Thoracic aorta (tissue), 2 donors: ENCODE results near the gene GRIA3. TPM values are rescaled to one million over a fixed set of nuclear protein-coding genes. Genes with fewer than 3 reads are reported as not detected.

Source experiments
- ATAC-seq: fragments of 150-250 bp; one replicate; pipeline ENCODE4 v1.8.0; 2017; ENCODE audit warnings: low read depth; ENCODE audit not compliant: insufficient number of reproducible peaks, low FRiP score
- DNase-seq: peaks from one replicate; pipeline ENCODE4 v3.0.0-alpha.2; 2020; ENCODE audit warnings: low spot score
- H3K27ac ChIP-seq, 2 donors: fragments of 200-600 bp; sonication (generic); 1 replicate in 1 of 2; 2 replicates in 1 of 2; pipeline ENCODE4 v1.5.1; 2016; ENCODE audit warnings: mild to moderate bottlenecking in 2 of 2, moderate library complexity in 2 of 2
- H3K27me3 ChIP-seq: fragments of 200-600 bp; sonication (generic); replicated peaks from 2 replicates; pipeline ENCODE4 v1.6.0; 2016; ENCODE audit warnings: mild to moderate bottlenecking; ENCODE audit not compliant: insufficient read depth
- H3K36me3 ChIP-seq: fragments of 200-600 bp; sonication (generic); one replicate; pipeline ENCODE4 v1.5.1; 2016
- H3K4me1 ChIP-seq, 2 donors: fragments of 200-600 bp; sonication (generic); 1 replicate in 1 of 2; 2 replicates in 1 of 2; pipeline versions ENCODE4 v1.5.1 to v1.6.0; 2016; ENCODE audit warnings: low read depth in 2 of 2, mild to moderate bottlenecking in 1 of 2; ENCODE audit not compliant: control insufficient read depth in 1 of 2
- H3K4me3 ChIP-seq: fragments of 200-600 bp; sonication (generic); 2 replicates; pipeline ENCODE4 v1.5.1; 2016; ENCODE audit warnings: mild to moderate bottlenecking
- H3K9me3 ChIP-seq: fragments of 200-600 bp; sonication (generic); 2 replicates; pipeline ENCODE4 v1.5.1; 2016
- CTCF ChIP-seq: fragments of 200-600 bp; sonication (generic); IDR thresholded peaks from one replicate; pipeline ENCODE4 v1.5.1; 2019; ENCODE audit warnings: antibody characterized with exemption
- total RNA-seq, 2 donors: library from RNA; depleted of rRNA; stranded (reverse); fragments of >200 nt; gene quantifications; one replicate each; pipeline versions ENCODE4 v1.1.0 to v1.2.3, GENCODE V29; 2016

Gene GRIA3
- total RNA-seq, 2 donors from 2014 or later = 6.0 to 7.9 TPM

DNA sequence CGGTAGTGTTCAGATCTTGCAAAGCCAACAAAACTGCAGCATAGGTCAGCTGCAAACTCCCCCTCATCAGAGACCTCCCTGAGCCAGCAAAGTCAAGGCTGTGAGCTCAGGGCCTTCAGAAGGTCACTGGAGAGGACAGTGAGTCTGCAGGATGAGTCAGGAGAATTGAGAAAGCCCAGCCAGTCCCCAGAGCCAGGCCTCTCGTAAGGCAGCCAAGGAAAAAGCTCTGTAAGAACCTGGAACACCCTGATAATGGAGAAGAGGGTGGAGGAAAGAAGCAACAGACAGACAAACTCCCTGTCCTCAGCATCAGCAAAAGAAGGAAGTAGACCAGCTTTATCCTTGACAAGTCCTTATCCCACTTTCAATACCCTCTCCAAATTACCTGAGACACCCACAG, 33.0 kb downstream of the GRIA3 start:
- DNase-seq (no peak), ATAC-seq (no peak)
- no peak overlapping the region for H3K27ac ChIP-seq
- H3K36me3 ChIP-seq = no peaks in the 10 kb centered on the region
- no peak for TF ChIP-seq CTCF
- H3K4me1 ChIP-seq = no peaks in the 10 kb centered on the region
- no peaks in the 10 kb centered on the region for H3K9me3 ChIP-seq
- H3K4me3 ChIP-seq = no peak overlapping the region
- H3K27me3 ChIP-seq = no peaks in the 10 kb centered on the region

DNA sequence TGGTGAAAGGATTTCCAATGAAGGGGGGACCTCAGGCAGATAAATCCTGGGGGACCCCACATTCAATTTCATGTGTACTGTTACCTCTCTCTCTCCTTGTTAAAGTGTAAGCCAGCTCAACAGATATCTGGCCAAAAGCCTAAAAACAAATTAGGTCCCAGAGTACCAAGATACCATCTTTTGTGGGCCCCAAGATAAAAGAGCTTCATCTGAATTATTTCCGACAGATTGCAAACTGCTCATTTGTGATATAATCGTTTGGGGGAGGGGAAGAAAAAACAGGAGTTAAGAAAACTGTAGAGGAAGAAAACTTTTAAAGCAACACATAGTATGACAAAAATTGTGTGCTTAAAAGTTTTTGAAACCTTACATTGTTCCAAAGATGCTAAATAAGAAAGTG, 33.6 kb downstream of the GRIA3 start:
- H3K4me3 ChIP-seq = no peak overlapping the region
- H3K4me1 ChIP-seq = peaks cover 0 to 4% of the 10 kb centered on the region in 2 donors
- ATAC-seq = no peak
- H3K36me3 ChIP-seq = no peaks in the 10 kb centered on the region
- no peak for DNase-seq
- no peaks in the 10 kb centered on the region for H3K27me3 ChIP-seq
- H3K27ac ChIP-seq = no peak overlapping the region
- no peaks in the 10 kb centered on the region for H3K9me3 ChIP-seq
- TF ChIP-seq CTCF = no peak

DNA sequence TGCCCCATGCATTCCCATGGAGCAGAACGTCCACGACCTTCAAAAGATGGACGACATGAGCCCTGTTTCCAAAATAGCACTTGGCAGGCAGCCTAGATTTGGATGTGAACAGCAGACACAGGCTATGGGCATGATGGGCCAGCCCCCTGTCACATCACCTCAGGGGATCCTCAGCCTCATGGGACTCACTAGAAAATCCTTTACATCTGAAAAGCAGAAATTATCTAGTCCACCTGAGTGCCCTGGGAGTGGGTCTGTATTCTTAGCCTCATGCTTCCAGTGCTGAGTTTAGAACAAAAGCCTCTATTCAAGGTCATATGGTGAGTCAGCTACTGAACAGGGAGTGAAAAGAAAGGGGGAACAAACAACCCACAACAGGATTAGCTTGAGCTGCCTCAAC, 35.8 kb downstream of the GRIA3 start:
- Histone ChIP-seq H3K9me3 (no peaks in the 10 kb centered on the region), H3K4me3 (no peak overlapping the region), H3K27me3 (no peaks in the 10 kb centered on the region), H3K36me3 (no peaks in the 10 kb centered on the region), H3K4me1 (peaks cover 3 to 12% of the 10 kb centered on the region in 2 donors), H3K27ac (no peak overlapping the region)
- DNase-seq (no peak), ATAC-seq (no peak)
- TF ChIP-seq CTCF = no peak

GRCh38 chrX:123222920-123223319, 38.8 kb downstream of the GRIA3 start:
- ATAC-seq (no peak), DNase-seq (no peak)
- H3K27ac ChIP-seq = peak overlapping the region in 1 of 2 donors; percentile 47
- no peak for TF ChIP-seq CTCF
- H3K9me3 ChIP-seq = no peaks in the 10 kb centered on the region
- peaks cover 3 to 12% of the 10 kb centered on the region in 2 donors for H3K4me1 ChIP-seq
- no peaks in the 10 kb centered on the region for H3K27me3 ChIP-seq
- no peaks in the 10 kb centered on the region for H3K36me3 ChIP-seq
- H3K4me3 ChIP-seq = peak overlapping the region; percentile 43

DNA sequence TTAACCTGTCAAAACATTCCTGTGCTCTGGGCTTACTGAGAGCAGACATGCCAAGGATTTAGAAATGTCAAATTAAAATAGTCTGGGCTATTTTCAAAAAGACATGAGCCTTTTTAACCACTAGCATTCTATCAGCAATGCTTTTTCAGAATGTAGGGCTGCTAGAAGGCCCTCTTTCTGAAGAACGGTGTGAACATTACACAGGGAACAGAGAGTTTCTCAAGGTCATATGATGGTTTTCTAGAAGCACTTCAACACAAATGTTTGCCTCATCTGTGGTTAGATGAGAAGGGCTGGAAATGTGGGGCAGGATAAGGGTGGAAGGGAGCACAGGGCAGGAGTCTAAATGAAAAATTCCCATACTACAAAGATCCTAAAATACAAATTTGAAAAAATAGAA, 39.3 kb downstream of the GRIA3 start:
- H3K27me3 ChIP-seq = no peaks in the 10 kb centered on the region
- DNase-seq (no peak), ATAC-seq (no peak)
- H3K4me1 ChIP-seq = peaks cover 3 to 12% of the 10 kb centered on the region in 2 donors
- no peaks in the 10 kb centered on the region for H3K9me3 ChIP-seq
- TF ChIP-seq CTCF = no peak
- no peaks in the 10 kb centered on the region for H3K36me3 ChIP-seq
- H3K27ac ChIP-seq = peak overlapping the region; percentile 34 to 47
- peak overlapping the region; percentile 43 for H3K4me3 ChIP-seq
